Mononuclear cell (primary cell): ENCODE measurements around the gene IGFALS. TPM values are rescaled to one million over a fixed set of nuclear protein-coding genes. Genes with fewer than 3 reads are reported as not detected.
"Not testable (repeated sequence)": the region's sequence is repeated elsewhere in the genome, so short reads cannot be mapped to it uniquely, and the experiment has no call there.

Source experiments
- H3K27me3 ChIP-seq: 2 replicates; pipeline ENCODE4 v1.6.0; 2011; ENCODE audit warnings: low read length, control low read depth; ENCODE audit not compliant: insufficient read depth
- H3K4me1 ChIP-seq: 2 replicates; pipeline ENCODE4 v1.5.1; 2011; ENCODE audit warnings: mild to moderate bottlenecking, low read length, control low read depth; ENCODE audit not compliant: insufficient read depth
- H3K4me3 ChIP-seq: 2 replicates; pipeline ENCODE4 v1.5.1; 2011; ENCODE audit warnings: mild to moderate bottlenecking, low read length, moderate library complexity
- H3K9me3 ChIP-seq: 2 replicates; pipeline ENCODE4 v1.5.1; 2011; ENCODE audit warnings: low read depth, mild to moderate bottlenecking, control low read depth, low read length
- total RNA-seq: library from RNA; depleted of rRNA; stranded (reverse); fragments of >200 nt; gene quantifications from one replicate; pipeline ENCODE4 v1.2.3, GENCODE V29; 2012

IGFALS gene
- total RNA-seq, 1 donor, result 0.63 TPM

- Histone ChIP-seq H3K4me1 (no peaks in the 10 kb centered on the region), H3K27me3 (no peaks in the 10 kb centered on the region), H3K4me3 (no peak overlapping the region)
These were observed 15.2 kb upstream of the IGFALS start for GRCh38 chr16:1808691-1809090.

GRCh38 chr16:1807626-1808025, 14.1 kb upstream of the IGFALS start:
- no peaks in the 10 kb centered on the region for H3K27me3 ChIP-seq
- no peak overlapping the region for H3K4me3 ChIP-seq
- H3K9me3 ChIP-seq, result no peaks in the 10 kb centered on the region
- H3K4me1 ChIP-seq, result no peaks in the 10 kb centered on the region

More at GRCh38 chr16:1808691-1809090, 15.2 kb upstream of the IGFALS start:
- no peaks in the 10 kb centered on the region for H3K9me3 ChIP-seq

- Histone ChIP-seq H3K4me1 (no peaks in the 10 kb centered on the region), H3K27me3 (no peaks in the 10 kb centered on the region), H3K9me3 (no peaks in the 10 kb centered on the region), H3K4me3 (no peak overlapping the region)
These were observed 7.2 kb upstream of the IGFALS start for GRCh38 chr16:1800701-1801100.

GRCh38 chr16:1799263-1799662, 5.8 kb upstream of the IGFALS start:
- not testable (repeated sequence) for H3K4me1 ChIP-seq, H3K4me3 ChIP-seq, H3K9me3 ChIP-seq, H3K27me3 ChIP-seq

- no peaks in the 10 kb centered on the region for H3K9me3 ChIP-seq
- no peak overlapping the region for H3K4me3 ChIP-seq
- no peaks in the 10 kb centered on the region for H3K4me1 ChIP-seq
- H3K27me3 ChIP-seq, result no peaks in the 10 kb centered on the region
These were observed 1.6 kb upstream of the IGFALS start for GRCh38 chr16:1794908-1795666.

- no peaks in the 10 kb centered on the region for H3K4me1 ChIP-seq
- no peaks in the 10 kb centered on the region for H3K27me3 ChIP-seq
- no peaks in the 10 kb centered on the region for H3K9me3 ChIP-seq
- no peak overlapping the region for H3K4me3 ChIP-seq
These were observed 841 bp upstream of the IGFALS start for GRCh38 chr16:1794221-1794871.

- H3K27me3 ChIP-seq, result no peaks in the 10 kb centered on the region
- H3K9me3 ChIP-seq, result no peaks in the 10 kb centered on the region
These were observed 498 bp downstream of the IGFALS start for GRCh38 chr16:1792836-1793577.

GRCh38 chr16:1791943-1792812, 1.3 kb downstream of the IGFALS start:
- no peaks in the 10 kb centered on the region for H3K27me3 ChIP-seq
- H3K4me1 ChIP-seq, result no peaks in the 10 kb centered on the region
- H3K4me3 ChIP-seq, result no peak overlapping the region
- H3K9me3 ChIP-seq, result no peaks in the 10 kb centered on the region

More at GRCh38 chr16:1792836-1793577, 498 bp downstream of the IGFALS start:
- no peak overlapping the region for H3K4me3 ChIP-seq
- no peaks in the 10 kb centered on the region for H3K4me1 ChIP-seq

- Histone ChIP-seq H3K4me3 (no peak overlapping the region), H3K27me3 (no peaks in the 10 kb centered on the region), H3K9me3 (no peaks in the 10 kb centered on the region), H3K4me1 (no peaks in the 10 kb centered on the region)
These were observed 2.1 kb downstream of the IGFALS start for GRCh38 chr16:1791256-1791942.

GRCh38 chr16:1790611-1791255, 2.8 kb downstream of the IGFALS start:
- no peaks in the 10 kb centered on the region for H3K4me1 ChIP-seq
- H3K4me3 ChIP-seq, result no peak overlapping the region
- H3K27me3 ChIP-seq, result no peaks in the 10 kb centered on the region
- H3K9me3 ChIP-seq, result no peaks in the 10 kb centered on the region

GRCh38 chr16:1790261-1790610, 3.3 kb downstream of the IGFALS start:
- Histone ChIP-seq H3K4me1 (no peaks in the 10 kb centered on the region), H3K27me3 (no peaks in the 10 kb centered on the region), H3K4me3 (no peak overlapping the region)

GRCh38 chr16:1789643-1790045, 3.9 kb downstream of the IGFALS start:
- Histone ChIP-seq H3K4me3 (no peak overlapping the region), H3K9me3 (no peaks in the 10 kb centered on the region), H3K4me1 (no peaks in the 10 kb centered on the region), H3K27me3 (no peaks in the 10 kb centered on the region)

More at GRCh38 chr16:1790261-1790610, 3.3 kb downstream of the IGFALS start:
- H3K9me3 ChIP-seq, result no peaks in the 10 kb centered on the region

GRCh38 chr16:1788708-1789100, 4.8 kb downstream of the IGFALS start:
- H3K27me3 ChIP-seq, result no peaks in the 10 kb centered on the region
- H3K9me3 ChIP-seq, result no peaks in the 10 kb centered on the region
- H3K4me1 ChIP-seq, result peaks cover 5% of the 10 kb centered on the region
- no peak overlapping the region for H3K4me3 ChIP-seq
